Lower lobe of right lung (tissue), 2 donors: Measurements from ENCODE around the gene BCL11A. TPM values are rescaled to one million over a fixed set of nuclear protein-coding genes. Genes with fewer than 3 reads are reported as not detected.

Experiments used
- ATAC-seq, 2 donors: fragments of 200-7000 bp; cut with Tn5 transposase; one replicate each; pipeline ENCODE4 v1.9.1; 2020 to 2022; ENCODE audit warnings: mild to moderate bottlenecking in 2 of 2, moderate library complexity in 2 of 2
- DNase-seq: peaks from one replicate; pipeline ENCODE4 v3.0.0-alpha.2; 2020
- H3K27ac ChIP-seq: fragments of 200-600 bp; one replicate; pipeline ENCODE4 v1.8.0; 2022
- H3K27me3 ChIP-seq: fragments of 200-600 bp; one replicate; pipeline ENCODE4 v1.8.0; 2022; ENCODE audit warnings: low read depth
- H3K36me3 ChIP-seq: fragments of 200-600 bp; one replicate; pipeline ENCODE4 v1.8.0; 2022; ENCODE audit warnings: mild to moderate bottlenecking
- H3K4me1 ChIP-seq: fragments of 200-600 bp; one replicate; pipeline ENCODE4 v1.8.0; 2022
- H3K4me3 ChIP-seq: fragments of 200-600 bp; one replicate; pipeline ENCODE4 v1.8.0; 2022; ENCODE audit warnings: mild to moderate bottlenecking
- H3K9me3 ChIP-seq: fragments of 200-600 bp; one replicate; pipeline ENCODE4 v1.8.0; 2022
- CTCF ChIP-seq: fragments of 200-600 bp; IDR thresholded peaks from one replicate; pipeline ENCODE4 v1.8.0; 2022; ENCODE audit warnings: antibody characterized with exemption, mild to moderate bottlenecking
- intact Hi-C: fragments of 100-400 bp; cut with DNase I; formaldehyde crosslinking; loops from one replicate; pipeline ENCODE4 v1.11.0; 2022
- total RNA-seq: library from RNA; stranded (reverse); fragmentation: NEBNext Ultra II Directional; extraction: Animal tissue kit (Norgen Biotek cat#: 25700); gene quantifications from one replicate; pipeline ENCODE4 v1.2.1, GENCODE V29; 2021
- donor health status: DM: no; HTN: yes; CAD: no; lungs with severe emphysema.

Gene BCL11A
- total RNA-seq, 1 donor from 2014 or later = 9.7 TPM

GRCh38 chr2:60544062-60544461, 9.4 kb downstream of the BCL11A start:
- peaks cover under 1% of the 10 kb centered on the region for H3K4me1 ChIP-seq
- DNase-seq = no peak
- H3K27ac ChIP-seq = no peak overlapping the region

GRCh38 chr2:60541056-60541651, 12.3 kb downstream of the BCL11A start:
- H3K4me3 ChIP-seq = no peak overlapping the region
- H3K9me3 ChIP-seq = no peaks in the 10 kb centered on the region
- no peak overlapping the region for H3K27ac ChIP-seq
- DNase-seq = no peak
- intact Hi-C loops = no loop called here
- no peaks in the 10 kb centered on the region for H3K4me1 ChIP-seq
- H3K27me3 ChIP-seq = peaks cover 24% of the 10 kb centered on the region
- no peaks in the 10 kb centered on the region for H3K36me3 ChIP-seq
- ATAC-seq = no peak
- TF ChIP-seq CTCF = no peak

More at GRCh38 chr2:60544062-60544461, 9.4 kb downstream of the BCL11A start:
- peaks cover 49% of the 10 kb centered on the region for H3K27me3 ChIP-seq
- no peaks in the 10 kb centered on the region for H3K36me3 ChIP-seq
- H3K9me3 ChIP-seq = no peaks in the 10 kb centered on the region
- no peak for ATAC-seq
- H3K4me3 ChIP-seq = no peak overlapping the region
- intact Hi-C loops = no loop called here
- no peak for TF ChIP-seq CTCF

DNA sequence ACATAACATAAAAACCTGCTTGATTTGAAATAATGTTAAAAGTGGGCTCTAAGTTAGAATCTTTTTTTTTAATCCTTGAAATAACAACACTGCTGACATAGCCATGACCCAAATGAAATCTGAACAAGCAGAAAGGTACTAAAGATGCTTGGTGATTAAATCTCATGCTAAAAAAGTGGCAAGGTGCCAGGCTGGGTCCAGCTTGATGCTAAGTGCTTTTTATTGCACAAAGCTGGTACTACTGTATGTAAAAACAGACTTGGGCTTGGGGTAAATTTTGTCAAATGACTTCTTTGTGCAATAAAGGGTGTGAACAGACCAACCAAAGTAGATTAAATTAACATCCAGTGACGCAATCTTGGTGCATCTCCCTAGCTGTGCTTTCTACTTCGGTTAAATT, 13.4 kb downstream of the BCL11A start:
- Histone ChIP-seq H3K9me3 (no peaks in the 10 kb centered on the region), H3K36me3 (no peaks in the 10 kb centered on the region), H3K27ac (no peak overlapping the region), H3K4me1 (no peaks in the 10 kb centered on the region), H3K27me3 (peaks cover 18% of the 10 kb centered on the region), H3K4me3 (no peak overlapping the region)
- intact Hi-C loops = no loop called here
- no peak for TF ChIP-seq CTCF
- DNase-seq (no peak), ATAC-seq (no peak)

GRCh38 chr2:60539140-60539539, 14.3 kb downstream of the BCL11A start:
- ATAC-seq (no peak), DNase-seq (no peak)
- no peak overlapping the region for H3K4me3 ChIP-seq
- intact Hi-C loops = no loop called here
- H3K9me3 ChIP-seq = no peaks in the 10 kb centered on the region
- no peaks in the 10 kb centered on the region for H3K4me1 ChIP-seq
- no peaks in the 10 kb centered on the region for H3K36me3 ChIP-seq
- no peak overlapping the region for H3K27ac ChIP-seq
- peaks cover 12% of the 10 kb centered on the region for H3K27me3 ChIP-seq
- no peak for TF ChIP-seq CTCF

GRCh38 chr2:60538101-60538500, 15.4 kb downstream of the BCL11A start:
- ATAC-seq (peak; percentile 62 to 68), DNase-seq (no peak)
- peaks cover 20% of the 10 kb centered on the region for H3K27me3 ChIP-seq
- H3K4me1 ChIP-seq = no peaks in the 10 kb centered on the region
- no peak for TF ChIP-seq CTCF
- no peaks in the 10 kb centered on the region for H3K9me3 ChIP-seq
- no peak overlapping the region for H3K27ac ChIP-seq
- intact Hi-C loops = no loop called here
- H3K4me3 ChIP-seq = no peak overlapping the region
- H3K36me3 ChIP-seq = no peaks in the 10 kb centered on the region
